ENCODE results near the gene ITGAX. TPM values are rescaled to one million over a fixed set of nuclear protein-coding genes. Genes with fewer than 3 reads are reported as not detected.

The ITGAX gene
- total RNA-seq, 1 experiment from 2014 or later: 1.6 TPM

GRCh38 chr16:31323959-31324629, 30.9 kb upstream of the ITGAX start:
- no peak for TF ChIP-seq CTCF (IDR thresholded peaks at IDR 0.05; ENCODE audit: unreplicated experiment)
- no peak for DNase-seq
- no peak overlapping the region for H3K27ac Mint-ChIP-seq (ENCODE audit: unreplicated experiment)
- intact Hi-C loops (cut with micrococcal nuclease; ENCODE audit: unreplicated experiment): no loop called here
- no peaks in the 10 kb centered on the region for H3K36me3 Mint-ChIP-seq (ENCODE audit: insufficient read depth, unreplicated experiment)
- H3K9me3 Mint-ChIP-seq (ENCODE audit: low read depth, unreplicated experiment): peaks cover 18% of the 10 kb centered on the region
- H3K4me3 Mint-ChIP-seq (ENCODE audit: low read depth, unreplicated experiment): no peak overlapping the region
- H3K27me3 Mint-ChIP-seq (ENCODE audit: unreplicated experiment): no peaks in the 10 kb centered on the region
- no peaks in the 10 kb centered on the region for H3K4me1 Mint-ChIP-seq (ENCODE audit: low read depth, unreplicated experiment)
- no TSS peak for BruUV-seq (replicated peaks)
- CTCF ChIA-PET: no interaction called here

DNA sequence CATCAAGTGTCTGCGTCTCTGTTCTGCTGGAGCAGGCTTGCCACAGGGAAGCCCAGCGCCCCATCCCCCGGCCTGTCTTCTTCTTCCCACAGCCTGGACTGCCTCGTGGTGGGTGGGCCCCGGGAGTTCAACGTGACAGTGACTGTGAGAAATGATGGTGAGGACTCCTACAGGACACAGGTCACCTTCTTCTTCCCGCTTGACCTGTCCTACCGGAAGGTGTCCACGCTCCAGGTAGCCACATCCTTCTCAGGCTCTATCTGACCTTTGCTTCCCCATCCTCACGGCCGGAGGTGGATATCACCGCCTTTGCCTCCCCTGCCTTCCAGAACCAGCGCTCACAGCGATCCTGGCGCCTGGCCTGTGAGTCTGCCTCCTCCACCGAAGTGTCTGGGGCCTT, 29.8 kb upstream of the ITGAX start:
- Mint-ChIP-seq H3K36me3 (ENCODE audit: insufficient read depth, unreplicated experiment) (no peaks in the 10 kb centered on the region), H3K27ac (ENCODE audit: unreplicated experiment) (no peak overlapping the region), H3K9me3 (ENCODE audit: low read depth, unreplicated experiment) (peaks cover 18% of the 10 kb centered on the region), H3K4me1 (ENCODE audit: low read depth, unreplicated experiment) (no peaks in the 10 kb centered on the region), H3K27me3 (ENCODE audit: unreplicated experiment) (no peaks in the 10 kb centered on the region), H3K4me3 (ENCODE audit: low read depth, unreplicated experiment) (no peak overlapping the region)
- BruUV-seq (replicated peaks): no TSS peak
- CTCF ChIA-PET: no interaction called here
- intact Hi-C loops (cut with micrococcal nuclease; ENCODE audit: unreplicated experiment): no loop called here
- no peak for TF ChIP-seq CTCF (IDR thresholded peaks at IDR 0.05; ENCODE audit: unreplicated experiment)
- DNase-seq: no peak

DNA sequence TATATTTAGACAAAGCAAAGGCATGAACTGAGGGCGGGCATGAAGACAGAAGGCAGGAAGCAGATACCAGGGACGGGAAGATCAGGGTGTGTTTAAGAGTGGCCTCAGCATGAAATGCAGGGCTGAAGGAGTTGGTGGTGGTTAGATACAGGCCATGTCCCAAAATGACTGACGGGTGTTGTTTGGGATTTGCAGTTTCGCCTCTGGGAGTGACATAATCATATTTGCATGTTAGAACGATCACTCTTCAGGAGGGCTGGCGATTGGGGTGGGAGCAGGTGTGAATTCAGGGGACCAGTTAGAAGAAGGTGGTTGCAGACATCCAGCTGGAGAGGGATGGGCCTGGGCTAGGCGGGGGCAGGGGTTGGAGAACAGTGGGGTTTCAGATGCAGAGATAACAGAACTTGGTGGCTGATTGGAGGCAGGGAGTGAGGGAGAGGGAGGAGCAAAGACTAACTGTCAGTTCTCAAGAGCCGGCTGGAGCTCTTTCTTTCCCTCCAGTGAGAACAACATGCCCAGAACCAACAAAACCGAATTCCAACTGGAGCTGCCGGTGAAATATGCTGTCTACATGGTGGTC, 27.2 kb upstream of the ITGAX start:
- intact Hi-C loops (cut with micrococcal nuclease; ENCODE audit: unreplicated experiment): no loop called here
- no peaks in the 10 kb centered on the region for H3K4me1 Mint-ChIP-seq (ENCODE audit: low read depth, unreplicated experiment)
- no peak for TF ChIP-seq CTCF (IDR thresholded peaks at IDR 0.05; ENCODE audit: unreplicated experiment)
- H3K36me3 Mint-ChIP-seq (ENCODE audit: insufficient read depth, unreplicated experiment): no peaks in the 10 kb centered on the region
- no peak for DNase-seq
- H3K4me3 Mint-ChIP-seq (ENCODE audit: low read depth, unreplicated experiment): no peak overlapping the region
- no peak overlapping the region for H3K27ac Mint-ChIP-seq (ENCODE audit: unreplicated experiment)
- peaks cover 10% of the 10 kb centered on the region for H3K9me3 Mint-ChIP-seq (ENCODE audit: low read depth, unreplicated experiment)
- H3K27me3 Mint-ChIP-seq (ENCODE audit: unreplicated experiment): no peaks in the 10 kb centered on the region
- CTCF ChIA-PET: no interaction called here
- no TSS peak for BruUV-seq (replicated peaks)

- Mint-ChIP-seq H3K4me1 (ENCODE audit: low read depth, unreplicated experiment) (no peaks in the 10 kb centered on the region), H3K9me3 (ENCODE audit: low read depth, unreplicated experiment) (peaks cover 8% of the 10 kb centered on the region), H3K4me3 (ENCODE audit: low read depth, unreplicated experiment) (no peak overlapping the region), H3K27ac (ENCODE audit: unreplicated experiment) (no peak overlapping the region), H3K36me3 (ENCODE audit: insufficient read depth, unreplicated experiment) (no peaks in the 10 kb centered on the region), H3K27me3 (ENCODE audit: unreplicated experiment) (no peaks in the 10 kb centered on the region)
- no peak for DNase-seq
- BruUV-seq (replicated peaks): no TSS peak
- intact Hi-C loops (cut with micrococcal nuclease; ENCODE audit: unreplicated experiment): no loop called here
- TF ChIP-seq CTCF (IDR thresholded peaks at IDR 0.05; ENCODE audit: unreplicated experiment): no peak
- CTCF ChIA-PET: no interaction called here
Observed at GRCh38 chr16:31328322-31329052, 26.5 kb upstream of the ITGAX start.

All from Calu3 (cell line).